Fibroblast of skin of left biceps (primary cell): Measurements from ENCODE around the gene PARG.
"Not testable (repeated sequence)": the region's sequence is repeated elsewhere in the genome, so short reads cannot be mapped to it uniquely, and the experiment has no call there.

Source experiments
- DNase-seq, 2 experiments: peaks; one replicate each; pipeline ENCODE4 v3.0.0-alpha.2; 2013; ENCODE audit warnings: low read depth in 2 of 2

The PARG gene

GRCh38 chr10:49830016-49830415, 111.8 kb downstream of the PARG start:
- DNase-seq, result no peak

- DNase-seq, result no peak
These were observed 114.5 kb downstream of the PARG start for GRCh38 chr10:49827297-49827696.

GRCh38 chr10:49819234-49819958, 122.4 kb downstream of the PARG start:
- DNase-seq, result no peak

GRCh38 chr10:49817845-49818244, 124.0 kb downstream of the PARG start:
- no peak for DNase-seq

GRCh38 chr10:49803988-49804387, 137.8 kb downstream of the PARG start:
- DNase-seq, result no peak

- no peak for DNase-seq
These were observed 143.6 kb downstream of the PARG start for GRCh38 chr10:49798275-49798674.

- DNase-seq, result no peak
These were observed 150.7 kb downstream of the PARG start for GRCh38 chr10:49791100-49791499.

GRCh38 chr10:49784681-49785080, 157.1 kb downstream of the PARG start:
- DNase-seq, result no peak

GRCh38 chr10:49783645-49784044, 158.2 kb downstream of the PARG start:
- no peak for DNase-seq

GRCh38 chr10:49781247-49781646, 160.6 kb downstream of the PARG start:
- no peak for DNase-seq

GRCh38 chr10:49778197-49778596, 163.6 kb downstream of the PARG start:
- no peak for DNase-seq

GRCh38 chr10:49776851-49777250, 165.0 kb downstream of the PARG start:
- DNase-seq, result no peak

GRCh38 chr10:49775014-49775413, 166.8 kb downstream of the PARG start:
- DNase-seq, result no peak

GRCh38 chr10:49772944-49773343, 168.9 kb downstream of the PARG start:
- not testable (repeated sequence) for DNase-seq

GRCh38 chr10:49771046-49771445, 170.8 kb downstream of the PARG start:
- not testable (repeated sequence) for DNase-seq

- DNase-seq, result no peak
These were observed 172.1 kb downstream of the PARG start for GRCh38 chr10:49769692-49770091.

- no peak for DNase-seq
These were observed 173.1 kb downstream of the PARG start for GRCh38 chr10:49768731-49769130.

- no peak for DNase-seq
These were observed 173.5 kb downstream of the PARG start for GRCh38 chr10:49768329-49768728.
